Upper lobe of left lung (tissue), 6 donors: ENCODE measurements around the gene XRCC5. TPM values are rescaled to one million over a fixed set of nuclear protein-coding genes. Genes with fewer than 3 reads are reported as not detected.

Source experiments
- ATAC-seq, 2 donors: fragments of 200-7000 bp; cut with Tn5 transposase; one replicate each; pipeline ENCODE4 v1.9.1; 2022; ENCODE audit warnings: mild to moderate bottlenecking in 2 of 2, moderate library complexity in 2 of 2; ENCODE audit not compliant: low FRiP score in 2 of 2
- DNase-seq, 2 donors: peaks; one replicate each; pipeline ENCODE4 v3.0.0-alpha.2; 2019 to 2020
- H3K27ac ChIP-seq, 4 donors: fragments of 200-600 bp; sonication (generic); one replicate each; pipeline ENCODE4 v1.5.1; 2016 to 2019
- H3K27me3 ChIP-seq, 4 donors: fragments of 200-600 bp; sonication (generic); one replicate each; pipeline ENCODE4 v1.5.1; 2017 to 2019
- H3K36me3 ChIP-seq, 4 donors: fragments of 200-600 bp; sonication (generic); one replicate each; pipeline ENCODE4 v1.5.1; 2016 to 2019
- H3K4me1 ChIP-seq, 4 donors: fragments of 200-600 bp; sonication (generic); one replicate each; pipeline ENCODE4 v1.5.1; 2018 to 2019
- H3K4me3 ChIP-seq, 4 donors: fragments of 200-600 bp; sonication (generic); one replicate each; pipeline ENCODE4 v1.5.1; 2017 to 2019; ENCODE audit warnings: mild to moderate bottlenecking in 2 of 4, moderate library complexity in 1 of 4
- H3K9me3 ChIP-seq, 4 donors: fragments of 200-600 bp; sonication (generic); one replicate each; pipeline ENCODE4 v1.5.1; 2018 to 2019
- CTCF ChIP-seq, 6 experiments: fragments of 450-650 bp in 4 of 6; fragments of 200-600 bp in 2 of 6; sonication (generic) in 2 of 6; IDR thresholded peaks; one replicate each; pipeline ENCODE4 v1.5.1; 2016 to 2019; ENCODE audit warnings: antibody characterized with exemption in 6 of 6
- EP300 ChIP-seq, 4 donors: sonication (generic); formaldehyde crosslinking; IDR thresholded peaks; one replicate each; pipeline ENCODE4 v1.5.1; 2017; ENCODE audit warnings: antibody characterized with exemption in 4 of 4, control low read depth in 2 of 4
- POLR2A ChIP-seq, 4 donors: fragments of 450-650 bp; IDR thresholded peaks; one replicate each; pipeline ENCODE4 v1.5.1; 2016 to 2017; ENCODE audit warnings: antibody characterized with exemption in 4 of 4, mild to moderate bottlenecking in 2 of 4
- POLR2AphosphoS5 ChIP-seq, 2 donors: sonication (generic); formaldehyde crosslinking; IDR thresholded peaks; one replicate each; pipeline ENCODE4 v1.5.1; 2017; ENCODE audit warnings: antibody characterized with exemption in 2 of 2
- WGBS, 2 donors: methylation state at CpG; one replicate each; pipeline ENCODE4 v1.1.5; 2017 to 2018; 5-methylcytosine and 5-hydroxymethylcytosine counted together
- total RNA-seq, 6 donors: library from RNA; depleted of rRNA in 4 of 6; stranded (reverse); fragments of >200 nt in 4 of 6; gene quantifications; one replicate each; pipeline versions ENCODE4 v1.1.0 to v1.2.1, GENCODE V29; 2016 to 2021
- donor health status: DM: no; HTN: no; CAD: no; lungs with moderate emphysema.
- donor health status: DM: no; HTN: yes; CAD: no; lungs with severe emphysema.

XRCC5 gene
- total RNA-seq, 6 donors from 2014 or later, result 57.3 to 163 (median 131) TPM

GRCh38 chr2:216112926-216113325 is 3.8 kb downstream of the XRCC5 start:
- no peak overlapping the region for H3K4me3 ChIP-seq
- H3K9me3 ChIP-seq, result no peaks in the 10 kb centered on the region
- ATAC-seq (no peak), DNase-seq (no peak)
- H3K27ac ChIP-seq, result no peak overlapping the region
- H3K27me3 ChIP-seq, result no peaks in the 10 kb centered on the region
- TF ChIP-seq POLR2A (IDR thresholded peaks at IDR 0.05) (no peak), POLR2AphosphoS5 (IDR thresholded peaks at IDR 0.05) (no peak), CTCF (IDR thresholded peaks at IDR 0.05) (no peak), EP300 (IDR thresholded peaks at IDR 0.05) (no peak)
- peaks cover 27 to 58% (median 36%) of the 10 kb centered on the region in 4 donors for H3K4me1 ChIP-seq
- H3K36me3 ChIP-seq, result peaks cover 0 to 56% (median 33%) of the 10 kb centered on the region in 4 donors
- WGBS, 2 donors, result 62 to 74% methylated on average over 4 of the region's 4 CpGs

- TF ChIP-seq POLR2A (IDR thresholded peaks at IDR 0.05) (no peak), POLR2AphosphoS5 (IDR thresholded peaks at IDR 0.05) (no peak), CTCF (IDR thresholded peaks at IDR 0.05) (no peak), EP300 (IDR thresholded peaks at IDR 0.05) (no peak)
- DNase-seq (no peak), ATAC-seq (no peak)
- peak overlapping the region in 2 of 4 donors; percentile 79 to 84 for H3K27ac ChIP-seq
- WGBS, 2 donors, result 83 to 88% methylated on average over 3 of the region's 3 CpGs
- no peak overlapping the region for H3K4me3 ChIP-seq
- H3K27me3 ChIP-seq, result no peaks in the 10 kb centered on the region
- H3K9me3 ChIP-seq, result no peaks in the 10 kb centered on the region
- H3K36me3 ChIP-seq, result peaks cover 0 to 63% (median 37%) of the 10 kb centered on the region in 4 donors
- H3K4me1 ChIP-seq, result peaks cover 32 to 60% (median 35%) of the 10 kb centered on the region in 4 donors
Measured at GRCh38 chr2:216113572-216113971, 4.4 kb downstream of the XRCC5 start.

- H3K4me3 ChIP-seq, result no peak overlapping the region
- 36 to 41% methylated on average over 4 of the region's 4 CpGs for WGBS, 2 donors
- peaks cover 31 to 61% (median 35%) of the 10 kb centered on the region in 4 donors for H3K4me1 ChIP-seq
Measured at GRCh38 chr2:216114382-216114713, 5.2 kb downstream of the XRCC5 start.

GRCh38 chr2:216114714-216115531 is 5.8 kb downstream of the XRCC5 start:
- H3K9me3 ChIP-seq, result no peaks in the 10 kb centered on the region
- 6 to 8% methylated on average over 28 to 29 of the region's 29 CpGs for WGBS, 2 donors
- peaks cover 6 to 76% (median 42%) of the 10 kb centered on the region in 4 donors for H3K36me3 ChIP-seq
- H3K27ac ChIP-seq, result peak overlapping the region; percentile 74 to 84 (median 78)
- TF ChIP-seq EP300 (IDR thresholded peaks at IDR 0.05) (no peak), POLR2AphosphoS5 (IDR thresholded peaks at IDR 0.05) (peak in 1 of 2 donors; percentile 76), CTCF (IDR thresholded peaks at IDR 0.05) (peak; percentile 77 to 95 (median 89)), POLR2A (IDR thresholded peaks at IDR 0.05) (peak in 2 of 4 donors; percentile 38 to 62)
- H3K4me3 ChIP-seq, result peak overlapping the region; percentile 34 to 57 (median 48)
- ATAC-seq (peak; percentile 96 to 97), DNase-seq (peak; percentile 90 to 99)
- peaks cover 31 to 64% (median 36%) of the 10 kb centered on the region in 4 donors for H3K4me1 ChIP-seq
- H3K27me3 ChIP-seq, result no peaks in the 10 kb centered on the region

More at GRCh38 chr2:216114382-216114713, 5.2 kb downstream of the XRCC5 start:
- DNase-seq (no peak), ATAC-seq (no peak)
- Histone ChIP-seq H3K27ac (peak overlapping the region; percentile 22 to 84 (median 78)), H3K36me3 (peaks cover 6 to 70% (median 39%) of the 10 kb centered on the region in 4 donors), H3K27me3 (no peaks in the 10 kb centered on the region), H3K9me3 (no peaks in the 10 kb centered on the region)
- TF ChIP-seq POLR2AphosphoS5 (IDR thresholded peaks at IDR 0.05) (no peak), POLR2A (IDR thresholded peaks at IDR 0.05) (no peak), EP300 (IDR thresholded peaks at IDR 0.05) (no peak), CTCF (IDR thresholded peaks at IDR 0.05) (no peak)
